Omental fat pad (tissue), 4 donors: Measurements from ENCODE around the gene CNOT2. TPM values are rescaled to one million over a fixed set of nuclear protein-coding genes. Genes with fewer than 3 reads are reported as not detected.

Source experiments
- ATAC-seq: fragments of 150-250 bp; one replicate; pipeline ENCODE4 v1.9.1; 2016; ENCODE audit warnings: mild to moderate bottlenecking, moderate library complexity; ENCODE audit not compliant: low FRiP score
- DNase-seq: peaks from one replicate; pipeline ENCODE4 v3.0.0-alpha.2; 2019; ENCODE audit warnings: low spot score
- total RNA-seq, 4 donors: library from RNA; depleted of rRNA; stranded (reverse); fragments of >200 nt; gene quantifications; one replicate each; pipeline ENCODE4 v1.1.0, GENCODE V29; 2016
- TF ChIP-seq, protein P1 (sequence below), 3 donors: fragments of 450-650 bp; IDR thresholded peaks; one replicate each; pipeline ENCODE4 v1.5.1; 2016 to 2017; ENCODE audit warnings: antibody characterized with exemption in 3 of 3, mild to moderate bottlenecking in 3 of 3, moderate library complexity in 2 of 3

CNOT2 gene
- total RNA-seq, 4 donors from 2014 or later, result 122 to 155 (median 144) TPM

DNA sequence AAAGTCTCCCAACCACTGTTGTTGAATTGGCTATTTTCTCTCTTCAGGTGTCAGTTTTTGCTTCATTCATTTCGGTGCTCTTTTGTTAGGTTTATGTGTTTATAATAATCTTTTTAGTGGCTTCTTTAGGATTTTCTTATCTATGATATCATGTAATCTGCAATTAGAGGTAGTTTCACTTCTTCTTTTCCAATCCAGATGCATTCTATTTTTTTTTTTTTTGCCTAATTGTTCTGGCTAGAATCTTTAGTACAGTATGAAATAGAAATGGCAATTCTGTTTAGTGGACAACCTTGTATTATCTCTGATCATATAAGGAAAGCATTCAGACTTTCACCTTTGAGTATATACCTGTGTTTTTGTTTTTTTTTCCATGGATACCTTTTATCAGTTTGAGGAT, 17.4 kb downstream of the CNOT2 start:
- DNase-seq (no peak), ATAC-seq (no peak)
- TF ChIP-seq, protein P1, sequence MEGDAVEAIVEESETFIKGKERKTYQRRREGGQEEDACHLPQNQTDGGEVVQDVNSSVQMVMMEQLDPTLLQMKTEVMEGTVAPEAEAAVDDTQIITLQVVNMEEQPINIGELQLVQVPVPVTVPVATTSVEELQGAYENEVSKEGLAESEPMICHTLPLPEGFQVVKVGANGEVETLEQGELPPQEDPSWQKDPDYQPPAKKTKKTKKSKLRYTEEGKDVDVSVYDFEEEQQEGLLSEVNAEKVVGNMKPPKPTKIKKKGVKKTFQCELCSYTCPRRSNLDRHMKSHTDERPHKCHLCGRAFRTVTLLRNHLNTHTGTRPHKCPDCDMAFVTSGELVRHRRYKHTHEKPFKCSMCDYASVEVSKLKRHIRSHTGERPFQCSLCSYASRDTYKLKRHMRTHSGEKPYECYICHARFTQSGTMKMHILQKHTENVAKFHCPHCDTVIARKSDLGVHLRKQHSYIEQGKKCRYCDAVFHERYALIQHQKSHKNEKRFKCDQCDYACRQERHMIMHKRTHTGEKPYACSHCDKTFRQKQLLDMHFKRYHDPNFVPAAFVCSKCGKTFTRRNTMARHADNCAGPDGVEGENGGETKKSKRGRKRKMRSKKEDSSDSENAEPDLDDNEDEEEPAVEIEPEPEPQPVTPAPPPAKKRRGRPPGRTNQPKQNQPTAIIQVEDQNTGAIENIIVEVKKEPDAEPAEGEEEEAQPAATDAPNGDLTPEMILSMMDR (IDR thresholded peaks at IDR 0.05), result no peak

DNA sequence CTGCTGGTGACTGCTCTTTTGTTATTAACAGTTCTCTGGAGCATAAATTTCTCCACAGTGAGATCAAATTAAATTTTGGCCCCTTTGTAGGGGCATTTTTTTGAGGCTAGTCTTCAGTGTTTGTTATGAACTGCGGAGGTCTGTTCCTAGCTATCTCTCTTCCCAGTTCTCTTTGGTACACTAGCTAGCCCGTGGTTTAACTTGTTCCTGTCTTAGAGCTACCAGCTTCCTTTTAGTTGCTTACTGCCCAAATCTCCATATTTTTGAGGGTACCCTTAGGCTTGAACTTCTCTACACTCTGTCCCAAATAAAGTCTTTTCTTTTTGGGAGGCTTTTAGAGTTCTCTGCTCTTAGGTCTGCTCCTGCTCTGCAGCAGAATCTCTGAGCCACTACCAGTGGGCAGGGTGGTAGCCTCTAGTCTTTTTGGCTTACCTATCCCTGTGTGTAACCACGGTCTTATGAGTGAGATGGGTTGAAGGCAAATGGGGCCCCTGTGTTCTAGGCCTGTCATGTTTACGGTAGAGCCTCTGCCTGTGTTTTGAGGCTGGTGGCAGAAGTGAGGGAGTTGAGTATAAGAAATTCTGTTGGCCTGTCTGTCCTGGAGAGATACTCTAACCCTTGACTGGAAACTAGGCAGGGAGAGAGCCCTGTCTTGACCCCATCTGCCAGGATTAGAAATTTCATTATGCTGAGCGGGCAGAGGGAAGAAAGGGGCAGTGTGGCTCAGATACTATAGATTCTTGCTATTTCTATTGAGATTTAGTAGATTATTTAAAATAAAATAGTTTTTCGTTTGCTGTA, 21.0 kb downstream of the CNOT2 start:
- DNase-seq (no peak), ATAC-seq (no peak)
- TF ChIP-seq, protein P1 (IDR thresholded peaks at IDR 0.05), result no peak

DNA sequence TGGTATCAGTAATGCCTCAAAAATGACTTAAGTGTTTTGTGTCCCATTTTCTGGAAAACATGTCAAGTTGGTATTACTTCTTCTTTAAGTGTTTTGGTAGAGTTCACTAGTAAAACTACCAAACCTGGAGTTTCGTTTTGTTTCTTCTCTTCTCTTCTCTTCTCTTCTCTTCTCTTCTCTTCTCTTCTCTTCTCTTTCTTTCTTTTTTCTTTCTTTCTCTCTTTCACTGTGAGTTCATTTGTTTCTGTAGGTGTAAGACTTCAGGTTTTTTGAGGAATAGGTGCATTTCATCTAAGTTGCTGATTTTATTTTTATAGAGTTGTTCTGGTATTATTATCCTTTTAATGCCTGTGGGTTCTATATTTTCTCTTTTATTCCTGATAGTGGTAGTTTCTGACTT, 21.9 kb downstream of the CNOT2 start:
- TF ChIP-seq, protein P1 (IDR thresholded peaks at IDR 0.05), result no peak
- ATAC-seq, result no peak
- DNase-seq, result no peak

- ATAC-seq (no peak), DNase-seq (no peak)
- TF ChIP-seq, protein P1 (IDR thresholded peaks at IDR 0.05), result no peak
These were observed 24.3 kb downstream of the CNOT2 start for GRCh38 chr12:70267550-70267949.

GRCh38 chr12:70268972-70269371, 25.7 kb downstream of the CNOT2 start:
- TF ChIP-seq, protein P1 (IDR thresholded peaks at IDR 0.05), result no peak
- ATAC-seq (no peak), DNase-seq (no peak)

DNA sequence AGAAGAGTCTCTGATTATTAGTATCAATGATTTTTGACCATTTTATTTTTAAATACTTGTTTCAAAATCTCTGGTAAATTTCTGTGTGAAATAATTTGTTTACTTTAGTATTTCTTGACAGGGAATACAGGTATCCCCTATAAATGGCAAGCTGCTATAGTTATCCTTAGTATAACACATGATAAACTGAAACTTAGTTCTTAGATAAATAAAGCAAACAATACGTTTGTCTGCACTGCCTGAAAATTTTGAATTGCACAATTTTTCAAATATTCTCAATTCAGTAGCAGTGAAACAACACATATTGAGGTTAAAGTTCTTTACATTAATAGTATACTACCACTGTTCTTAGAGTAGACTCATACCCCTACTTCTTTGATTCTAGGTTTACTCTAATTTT, 26.9 kb downstream of the CNOT2 start:
- ATAC-seq (no peak), DNase-seq (no peak)
- TF ChIP-seq, protein P1 (IDR thresholded peaks at IDR 0.05), result no peak

GRCh38 chr12:70271025-70271424, 27.8 kb downstream of the CNOT2 start:
- TF ChIP-seq, protein P1 (IDR thresholded peaks at IDR 0.05), result no peak
- ATAC-seq (no peak), DNase-seq (no peak)
